GM20431 (cell line): ENCODE measurements around the gene NLGN3.

ENCODE experiments used
- in situ Hi-C: fragments of 300-500 bp; cut with MseI, MboI; formaldehyde crosslinking; loops from one replicate; pipeline ENCODE4 v1.15.0; 2020; ENCODE audit warnings: low sequenced_read_pairs; ENCODE audit not compliant: unreplicated experiment

Gene NLGN3

DNA sequence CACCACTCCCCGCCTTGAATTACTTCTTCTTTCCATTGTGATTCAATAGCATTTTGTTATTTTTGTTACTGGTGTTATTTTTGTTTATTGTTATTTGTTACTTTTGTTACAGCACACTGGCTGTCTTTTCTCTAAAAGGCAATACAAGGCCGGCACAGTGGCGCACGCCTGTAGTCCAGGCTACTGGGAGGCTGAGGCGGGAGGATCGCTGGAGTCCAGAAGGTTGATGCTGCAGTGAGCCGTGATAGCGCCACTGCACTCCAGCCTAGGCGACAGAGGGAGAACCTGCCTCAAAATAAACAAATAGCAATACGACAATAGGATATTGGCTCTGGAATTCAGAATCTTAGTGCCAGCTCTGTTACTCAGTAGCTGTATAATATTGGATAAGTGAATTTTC lies 27.3 kb upstream of the NLGN3 start:
- in situ Hi-C loops = no loop called here

DNA sequence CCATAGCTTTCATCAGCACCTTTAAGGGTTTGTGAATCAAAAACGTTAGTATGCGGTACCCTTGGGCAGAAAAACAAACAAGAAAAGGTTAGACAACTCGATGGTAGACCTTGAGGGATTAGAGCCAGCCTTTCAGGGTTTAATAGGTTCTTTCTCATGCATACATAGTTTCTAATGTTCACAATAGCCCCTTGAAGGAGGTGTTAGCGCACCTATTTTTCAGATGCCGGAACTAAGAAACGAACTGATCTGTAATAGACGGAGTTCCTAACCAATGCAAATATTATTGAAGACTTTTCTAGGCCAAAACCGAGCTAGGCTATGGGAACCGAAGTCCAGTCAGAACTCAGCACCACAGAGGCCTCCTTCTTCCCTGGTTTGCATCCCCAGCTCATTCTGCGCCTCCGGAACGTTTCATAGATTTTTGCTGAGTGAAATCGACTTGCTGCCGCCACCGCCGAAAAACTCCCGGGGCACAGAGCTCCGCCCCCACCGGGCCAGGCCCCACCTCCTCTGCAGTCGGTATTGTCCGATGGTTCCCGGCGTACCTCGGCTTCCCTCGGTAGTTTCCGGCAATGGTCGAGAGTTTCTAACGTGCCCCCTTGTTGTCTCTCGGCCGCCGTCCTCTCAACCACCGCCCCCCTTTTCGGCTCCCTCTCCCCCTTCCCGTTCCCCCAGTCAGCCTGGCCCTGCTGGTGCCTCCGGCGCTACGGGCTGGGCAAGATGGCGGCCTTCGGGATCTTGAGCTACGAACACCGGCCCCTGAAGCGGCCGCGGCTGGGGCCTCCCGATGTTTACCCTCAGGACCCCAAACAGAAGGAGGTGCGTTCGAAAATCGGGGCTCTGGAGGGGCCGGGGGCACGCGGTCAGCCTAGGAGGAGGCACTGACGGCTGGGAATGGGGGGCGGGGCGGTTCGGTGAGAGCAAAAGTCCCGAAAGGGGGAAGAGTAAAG lies 26.3 kb upstream of the NLGN3 start, which contains the start of gene MED12:
TSS of gene MED12 (plus strand) at position 565 of the 953 bp plus-strand sequence. CDS start at position 724, 159 bp downstream.
- in situ Hi-C loops = no loop called here

DNA sequence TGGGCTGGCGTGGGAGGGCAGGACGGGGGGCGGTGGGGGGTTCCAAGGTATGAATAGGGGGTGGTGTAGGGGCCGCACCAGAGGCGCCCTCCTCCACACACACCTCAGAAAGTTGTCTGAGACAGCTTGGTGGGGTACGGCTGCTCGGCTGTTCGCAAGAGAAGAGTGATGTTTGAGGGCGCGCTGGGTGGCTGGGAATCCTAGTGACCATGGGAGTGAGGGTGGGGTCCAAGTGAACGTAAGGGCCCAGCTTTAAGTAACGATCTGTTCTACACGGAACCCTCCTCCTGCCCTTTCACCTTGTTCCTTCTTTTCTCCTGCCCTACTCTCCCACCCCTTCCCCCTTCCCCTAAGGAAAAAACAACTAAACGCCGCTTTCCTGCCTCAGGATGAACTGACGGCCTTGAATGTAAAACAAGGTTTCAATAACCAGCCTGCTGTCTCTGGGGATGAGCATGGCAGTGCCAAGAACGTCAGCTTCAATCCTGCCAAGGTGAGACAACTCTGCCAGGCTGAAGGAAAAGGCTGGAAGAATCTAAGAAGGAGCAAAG lies 25.6 kb upstream of the NLGN3 start:
- in situ Hi-C loops = no loop called here

DNA sequence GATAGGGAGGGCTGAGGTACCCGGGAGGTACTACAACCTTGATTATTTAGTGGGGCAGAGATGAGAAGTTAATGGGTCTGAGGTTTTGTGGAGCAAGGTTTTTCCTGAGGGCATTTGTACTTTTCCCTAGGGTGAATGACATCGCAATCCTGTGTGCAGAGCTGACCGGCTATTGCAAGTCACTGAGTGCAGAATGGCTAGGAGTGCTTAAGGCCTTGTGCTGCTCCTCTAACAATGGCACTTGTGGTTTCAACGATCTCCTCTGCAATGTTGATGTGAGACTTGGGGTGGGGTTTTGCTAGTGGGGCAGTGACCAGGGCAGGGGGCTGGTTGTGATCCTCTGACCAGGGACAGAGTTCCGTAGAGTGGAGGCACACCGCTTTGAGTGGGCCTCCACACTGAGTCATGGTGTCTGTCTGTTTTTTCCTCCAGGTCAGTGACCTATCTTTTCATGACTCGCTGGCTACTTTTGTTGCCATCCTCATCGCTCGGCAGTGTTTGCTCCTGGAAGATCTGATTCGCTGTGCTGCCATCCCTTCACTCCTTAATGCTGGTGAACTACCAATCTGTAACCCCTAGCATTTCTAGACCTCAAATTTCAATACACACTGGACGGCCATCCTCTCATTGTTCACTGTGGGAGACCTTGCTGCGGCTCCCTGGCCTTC lies 16.3 kb upstream of the NLGN3 start:
- in situ Hi-C loops = no loop called here

DNA sequence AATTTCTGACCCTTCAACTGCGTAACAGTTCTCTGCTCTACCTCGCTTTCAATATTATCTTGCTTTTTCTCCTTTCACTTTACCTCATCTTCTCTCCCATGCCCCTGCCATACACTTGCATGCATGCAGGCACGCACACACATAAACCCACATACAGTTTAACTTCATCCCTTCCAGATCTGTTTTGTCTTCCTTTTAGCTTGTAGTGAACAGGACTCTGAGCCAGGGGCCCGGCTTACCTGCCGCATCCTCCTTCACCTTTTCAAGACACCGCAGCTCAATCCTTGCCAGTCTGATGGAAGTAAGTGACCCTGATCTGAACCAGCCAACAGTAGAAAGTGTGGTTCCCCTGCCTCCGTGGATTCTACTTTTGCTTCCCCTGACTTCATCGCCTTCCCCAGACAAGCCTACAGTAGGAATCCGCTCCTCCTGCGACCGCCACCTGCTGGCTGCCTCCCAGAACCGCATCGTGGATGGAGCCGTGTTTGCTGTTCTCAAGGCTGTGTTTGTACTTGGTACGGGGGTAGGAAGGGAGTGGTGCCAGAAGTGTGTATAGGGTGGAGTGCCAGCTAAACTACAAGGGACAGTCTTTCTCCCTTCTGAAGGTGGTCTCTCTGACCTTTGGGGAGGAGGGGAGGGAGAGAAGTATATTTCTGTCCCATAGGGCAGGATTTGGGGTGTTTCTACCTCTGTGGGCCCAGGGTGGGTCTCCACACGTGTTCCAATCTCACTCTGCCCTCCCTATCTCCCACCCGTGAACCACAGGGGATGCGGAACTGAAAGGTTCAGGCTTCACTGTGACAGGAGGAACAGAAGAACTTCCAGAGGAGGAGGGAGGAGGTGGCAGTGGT lies 15.5 kb upstream of the NLGN3 start:
- in situ Hi-C loops = no loop called here

DNA sequence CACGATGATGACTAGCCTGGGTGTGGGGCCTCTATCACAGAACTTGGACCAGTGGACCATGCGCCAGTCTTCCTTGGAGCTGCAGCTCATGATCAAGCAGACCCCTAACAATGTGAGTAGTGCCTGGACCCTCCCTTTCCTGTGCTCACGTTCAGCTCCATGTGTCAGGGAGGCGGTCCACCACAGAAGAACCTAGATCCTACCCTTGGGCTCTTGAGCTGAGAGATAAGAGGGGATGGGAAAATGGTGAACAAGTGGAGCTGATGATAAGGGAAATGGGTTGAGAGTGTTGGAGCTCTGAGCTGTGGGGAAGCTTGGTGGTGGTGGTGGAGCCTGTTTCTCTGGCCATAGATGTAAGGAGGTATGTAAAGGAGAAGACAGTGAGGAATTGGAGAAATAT lies 13.1 kb upstream of the NLGN3 start:
- in situ Hi-C loops = no loop called here

DNA sequence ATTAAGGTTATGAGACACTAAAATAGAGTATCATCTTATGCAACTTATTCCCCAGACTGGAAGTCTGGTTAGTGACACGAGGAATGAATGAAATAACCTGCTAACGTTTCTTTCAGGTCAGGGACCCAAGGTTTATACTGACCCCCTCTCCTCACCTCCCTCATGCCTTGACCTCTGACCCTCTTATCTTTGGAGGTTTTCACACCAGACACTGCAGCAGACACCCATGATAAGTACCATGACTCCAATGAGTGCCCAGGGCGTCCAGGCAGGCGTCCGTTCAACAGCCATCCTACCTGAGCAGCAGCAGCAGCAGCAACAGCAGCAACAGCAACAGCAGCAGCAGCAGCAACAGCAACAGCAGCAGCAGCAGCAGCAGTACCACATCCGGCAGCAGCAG lies 4.2 kb upstream of the NLGN3 start:
- in situ Hi-C loops = no loop called here

DNA sequence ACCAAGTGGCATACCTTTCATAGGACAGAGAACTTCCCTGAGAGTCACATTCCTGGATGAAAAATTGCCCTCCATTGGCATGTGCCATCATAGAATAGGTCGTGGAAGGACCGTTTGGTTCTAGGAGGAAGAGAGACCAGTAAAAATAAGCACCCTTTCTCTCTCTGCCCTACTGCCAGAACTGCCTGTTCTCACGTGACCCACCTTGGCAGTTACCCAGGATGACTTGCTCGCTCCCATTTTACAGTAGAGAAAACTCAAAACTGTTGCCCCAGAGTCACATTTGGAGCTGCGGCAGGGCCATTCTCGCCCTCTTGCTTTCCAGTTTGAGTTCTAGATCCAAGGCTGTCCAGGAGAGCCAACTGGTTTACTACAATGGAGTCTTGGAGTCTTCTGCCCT lies 1.1 kb upstream of the NLGN3 start:
- in situ Hi-C loops = no loop called here

DNA sequence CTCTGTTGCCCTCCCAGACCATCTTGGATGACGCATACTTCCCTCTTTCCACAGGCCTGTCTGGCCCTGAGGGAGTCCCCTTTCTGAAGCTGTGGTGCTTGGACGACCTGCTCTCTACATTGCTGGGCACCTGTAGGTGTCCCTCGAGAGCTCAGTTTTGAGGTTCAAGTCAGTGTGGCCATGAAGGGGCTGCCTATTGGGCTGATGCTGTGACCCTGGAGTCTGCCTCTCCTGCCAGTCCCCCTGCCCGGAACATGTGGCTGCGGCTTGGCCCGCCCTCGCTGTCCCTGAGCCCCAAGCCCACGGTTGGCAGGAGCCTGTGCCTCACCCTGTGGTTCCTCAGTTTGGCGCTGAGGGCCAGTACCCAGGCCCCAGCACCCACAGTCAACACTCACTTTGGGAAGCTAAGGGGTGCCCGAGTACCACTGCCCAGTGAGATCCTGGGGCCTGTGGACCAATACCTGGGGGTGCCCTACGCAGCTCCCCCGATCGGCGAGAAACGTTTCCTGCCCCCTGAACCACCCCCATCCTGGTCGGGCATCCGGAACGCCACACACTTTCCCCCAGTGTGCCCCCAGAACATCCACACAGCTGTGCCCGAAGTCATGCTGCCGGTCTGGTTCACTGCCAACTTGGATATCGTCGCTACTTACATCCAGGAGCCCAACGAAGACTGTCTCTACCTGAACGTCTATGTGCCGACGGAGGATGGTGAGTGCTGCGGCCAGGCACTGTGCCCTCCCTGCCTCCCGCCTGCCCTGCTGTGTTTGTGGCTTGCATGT lies 3.0 kb downstream of the NLGN3 start:
- in situ Hi-C loops = no loop called here

DNA sequence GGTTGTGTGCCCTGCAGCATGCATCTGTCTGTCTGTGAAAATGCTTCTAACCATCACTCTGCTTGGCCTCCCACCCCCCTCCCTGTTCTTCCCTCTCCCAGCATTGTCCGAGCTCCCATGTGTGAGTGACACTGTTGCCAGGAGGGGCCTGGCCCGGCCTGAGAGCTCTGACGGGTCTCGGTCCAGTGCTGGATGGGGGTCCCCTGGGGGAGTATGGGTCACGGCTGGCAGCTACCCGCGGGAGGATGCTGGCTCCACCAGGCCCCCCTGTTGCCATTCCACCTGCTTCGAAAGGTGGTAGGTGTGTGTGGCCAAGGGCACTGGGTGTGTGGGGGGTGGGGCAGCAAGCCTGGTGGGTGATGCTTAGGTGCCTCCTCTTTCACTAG lies 3.6 kb downstream of the NLGN3 start:
- in situ Hi-C loops = no loop called here

DNA sequence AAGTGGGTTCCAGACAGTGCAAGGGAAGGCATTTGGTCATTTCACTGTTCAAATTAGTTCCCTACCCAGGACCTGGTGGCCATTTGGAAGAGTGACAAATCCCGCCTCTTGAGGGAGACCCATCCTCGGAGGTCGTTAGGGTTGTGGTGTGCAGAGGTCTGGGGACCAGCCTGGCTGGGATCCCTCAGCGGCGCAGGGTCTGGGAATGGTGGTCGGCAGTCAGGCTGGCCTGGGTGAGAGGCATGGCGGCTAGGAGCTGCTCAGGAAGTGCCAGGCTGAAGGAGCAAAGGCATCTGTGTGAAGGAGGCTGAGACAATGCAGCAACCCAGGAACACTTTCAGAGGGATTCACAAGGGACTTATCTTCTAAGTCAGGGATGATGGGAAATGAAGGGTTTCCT lies 6.7 kb downstream of the NLGN3 start:
- in situ Hi-C loops = loop anchor here (25.0 kb wide), 1 partner anchor 164 kb away; no protein-coding TSS in a partner anchor

DNA sequence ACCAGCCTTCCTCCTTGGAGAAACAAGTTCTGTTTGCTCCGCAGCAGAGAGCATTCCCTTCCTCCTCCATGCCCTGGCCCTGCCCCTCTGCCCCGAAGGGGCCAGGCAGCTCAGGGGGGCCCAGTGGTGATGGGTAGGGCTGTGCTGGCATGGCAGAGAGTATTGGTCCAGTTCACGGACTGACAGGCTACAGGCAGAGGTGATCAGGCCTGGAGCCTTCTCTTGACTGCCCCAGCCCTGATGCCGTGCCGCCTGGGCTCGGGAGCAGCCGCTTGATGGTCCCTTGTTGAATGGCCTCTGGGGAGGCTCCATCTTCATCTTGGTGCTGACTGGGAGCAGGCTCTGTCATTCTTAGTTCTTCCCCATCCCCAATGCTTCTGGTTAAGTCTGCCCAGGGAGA lies 9.6 kb downstream of the NLGN3 start:
- in situ Hi-C loops = loop anchor here (25.0 kb wide), 1 partner anchor 167 kb away; no protein-coding TSS in a partner anchor

DNA sequence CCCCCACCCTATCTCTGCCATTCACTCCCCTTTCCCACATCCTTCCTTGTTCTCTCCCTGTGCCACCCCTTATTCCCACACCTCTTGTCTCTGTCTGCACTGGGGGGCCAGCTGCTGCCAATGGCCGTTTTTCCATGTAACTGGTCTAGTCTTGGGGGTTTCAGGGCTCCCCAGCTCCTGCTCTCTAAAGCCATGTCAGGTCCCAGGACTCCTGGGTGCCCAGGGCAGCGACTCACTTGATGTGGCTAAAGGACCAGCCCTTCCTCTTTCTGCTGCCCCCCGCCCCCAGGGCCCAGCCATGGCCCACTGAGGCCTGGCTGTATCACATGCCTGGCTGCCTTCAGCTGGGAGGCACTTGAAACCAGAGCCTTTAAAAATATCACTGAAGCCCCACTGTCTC lies 10.0 kb downstream of the NLGN3 start:
- in situ Hi-C loops = loop anchor here (25.0 kb wide), 1 partner anchor 167 kb away; no protein-coding TSS in a partner anchor

DNA sequence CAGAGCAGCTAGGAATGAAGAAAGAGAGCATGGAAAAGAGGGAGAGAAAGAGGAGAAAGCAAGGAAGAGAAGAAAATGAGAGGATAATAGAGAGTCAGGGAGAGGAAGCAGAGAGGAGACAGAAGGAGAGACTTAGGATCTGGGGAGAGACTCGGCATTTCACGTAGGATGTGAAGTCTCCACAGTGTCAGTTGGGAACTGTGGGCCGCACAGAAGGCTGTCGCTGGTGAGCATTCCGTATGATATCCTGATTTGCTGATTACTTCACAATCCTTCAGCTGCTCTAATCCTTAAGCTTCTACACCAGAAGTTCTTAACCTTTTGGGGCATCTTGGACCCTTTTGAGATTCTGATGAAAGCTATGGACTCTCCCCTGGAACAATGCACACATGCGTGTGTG lies 14.0 kb downstream of the NLGN3 start:
- in situ Hi-C loops = loop anchor here (25.0 kb wide), 1 partner anchor 171 kb away; no protein-coding TSS in a partner anchor

DNA sequence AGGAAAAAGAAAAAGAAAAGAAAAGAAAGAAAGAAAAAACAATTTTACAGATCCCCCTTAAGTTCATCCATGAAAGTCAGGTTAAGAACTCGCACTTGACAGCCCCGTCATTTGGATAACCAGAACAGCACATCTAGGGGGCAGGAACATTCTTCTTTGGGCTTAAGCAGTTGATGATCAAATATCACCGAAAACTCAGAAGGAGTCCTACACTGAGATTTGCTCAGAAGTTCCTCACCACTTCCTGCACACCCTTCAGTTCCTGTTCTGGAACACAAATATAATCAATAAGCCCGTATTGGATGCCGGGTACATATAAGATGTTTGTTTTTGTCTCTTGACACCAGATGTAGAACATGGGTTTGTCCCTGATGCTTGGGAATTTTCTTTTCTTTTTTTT lies 14.7 kb downstream of the NLGN3 start:
- in situ Hi-C loops = loop anchor here (25.0 kb wide), 1 partner anchor 172 kb away; no protein-coding TSS in a partner anchor

DNA sequence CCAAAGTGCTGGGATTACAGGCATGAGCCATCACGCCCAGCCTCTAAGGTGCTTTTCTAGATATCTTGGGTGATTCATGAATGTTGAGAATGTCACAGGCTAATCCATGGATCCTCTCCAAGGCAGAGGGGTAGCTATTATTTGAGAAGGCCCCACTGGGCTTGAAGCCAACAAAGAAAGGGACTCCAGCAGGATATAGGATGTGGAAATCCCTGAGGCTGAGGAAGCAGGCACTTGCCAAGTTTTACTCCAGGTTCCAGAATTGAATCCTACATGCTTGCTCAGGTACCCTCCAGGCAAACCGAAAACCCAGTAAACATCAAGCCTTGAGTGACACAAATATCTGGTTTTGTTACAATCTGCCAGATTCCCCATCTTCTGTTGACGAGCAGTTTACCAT lies 15.8 kb downstream of the NLGN3 start:
- in situ Hi-C loops = loop anchor here (25.0 kb wide), 1 partner anchor 173 kb away; no protein-coding TSS in a partner anchor

DNA sequence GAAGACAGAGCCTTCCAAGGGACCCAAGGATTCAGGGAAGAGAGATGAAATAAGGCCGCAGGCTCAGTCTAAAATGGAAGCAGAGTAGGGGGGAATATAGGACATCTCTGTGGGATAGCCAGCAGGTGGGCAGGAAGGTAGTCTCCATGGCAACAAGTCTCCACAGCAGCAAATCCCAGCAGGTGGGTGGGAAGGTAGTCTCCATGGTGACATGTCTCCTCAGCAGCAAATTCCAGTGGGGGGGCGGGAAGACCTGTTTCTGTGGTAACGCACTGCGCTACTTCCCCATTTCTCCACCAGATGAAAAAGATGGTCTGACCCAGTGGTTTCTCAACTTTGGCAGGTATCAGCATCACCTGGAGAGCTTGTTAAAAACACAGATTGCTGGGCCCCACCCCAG lies 18.3 kb downstream of the NLGN3 start:
- in situ Hi-C loops = loop anchor here (25.0 kb wide), 1 partner anchor 176 kb away; no protein-coding TSS in a partner anchor

DNA sequence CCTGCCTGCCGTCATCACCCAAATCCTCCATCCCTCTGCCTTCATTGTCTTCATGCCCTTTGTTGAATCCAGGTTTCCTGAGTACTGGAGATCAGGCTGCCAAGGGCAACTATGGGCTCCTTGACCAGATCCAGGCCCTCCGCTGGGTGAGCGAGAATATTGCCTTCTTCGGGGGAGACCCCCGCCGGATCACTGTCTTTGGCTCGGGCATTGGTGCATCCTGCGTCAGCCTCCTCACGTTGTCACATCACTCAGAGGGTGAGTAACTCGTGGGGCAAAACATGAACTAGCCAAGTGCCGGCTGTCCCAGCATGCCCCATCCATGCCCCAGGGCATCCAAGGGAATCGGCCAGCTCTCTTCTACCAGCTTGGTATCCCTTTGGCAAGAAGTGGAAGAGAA lies 19.4 kb downstream of the NLGN3 start:
- in situ Hi-C loops = loop anchor here (25.0 kb wide), 1 partner anchor 177 kb away; no protein-coding TSS in a partner anchor

DNA sequence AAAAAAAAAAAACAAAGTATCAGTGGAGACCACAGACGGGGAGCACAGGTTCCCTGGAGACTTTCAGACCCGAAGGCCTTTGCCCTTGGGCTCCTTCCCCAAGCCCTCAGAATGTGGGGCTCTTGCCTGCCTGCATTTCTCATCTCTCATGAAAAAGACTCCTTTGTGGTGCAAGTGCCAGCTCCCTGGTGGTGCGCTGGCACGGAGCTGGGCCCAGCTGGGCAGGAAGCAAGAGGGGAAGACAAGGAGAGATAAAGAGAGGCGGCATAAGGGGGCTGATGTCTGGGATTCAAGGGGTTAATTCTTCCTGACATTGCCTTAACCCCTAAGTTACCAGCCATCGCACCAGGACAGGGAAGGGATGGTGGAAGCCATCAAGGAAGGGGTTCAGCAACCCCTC lies 21.8 kb downstream of the NLGN3 start:
- in situ Hi-C loops = loop anchor here (25.0 kb wide), 1 partner anchor 179 kb away; no protein-coding TSS in a partner anchor
